Panc1 (cell line): ENCODE results near the gene ZBTB18. TPM values are rescaled to one million over a fixed set of nuclear protein-coding genes. Genes with fewer than 3 reads are reported as not detected.

Experiments used
- ATAC-seq: fragments of 200-7000 bp; cut with Tn5 transposase; 2 replicates; pipeline ENCODE4 v1.9.1; 2020; ENCODE audit warnings: mild to moderate bottlenecking, moderate library complexity
- BruUV-seq: library from RNA; stranded (reverse); fragments of 400-500 nt; replicated peaks from 2 replicates; lab custom pipeline; 2021; lab: Mats Ljungman, UMichigan
- CTCF ChIA-PET: fragments of 300-600 bp; sonication (Branson Sonifier 250); formaldehyde crosslinking; loops from one replicate; lab custom pipeline; 2022; ENCODE audit warnings: antibody characterized with exemption; lab: Charles Lee
- POLR2A ChIA-PET: fragments of 300-600 bp; sonication (Branson Sonifier 250); formaldehyde crosslinking; loops from one replicate; lab custom pipeline; 2022; ENCODE audit warnings: antibody characterized with exemption; lab: Charles Lee
- DNase-seq: peaks from one replicate; pipeline ENCODE4 v3.0.0-alpha.2; 2010; ENCODE audit warnings: low read depth, low spot score
- H3K27ac ChIP-seq: 2 replicates; pipeline ENCODE4 v1.5.1; 2011; ENCODE audit warnings: mild to moderate bottlenecking, low read length, inconsistent platforms
- H3K27me3 ChIP-seq: fragments of 200-500 bp; sonication (Bioruptor generic); 2 replicates; pipeline ENCODE4 v1.6.0; 2014; ENCODE audit warnings: low read length, inconsistent platforms; ENCODE audit not compliant: control insufficient read depth, insufficient read depth
- H3K36me3 ChIP-seq: fragments of 200-500 bp; sonication (Bioruptor generic); 2 replicates; pipeline ENCODE4 v1.5.1; 2014; ENCODE audit warnings: inconsistent platforms, mild to moderate bottlenecking, low read length, moderate library complexity; ENCODE audit not compliant: control insufficient read depth, insufficient read depth
- H3K4me1 ChIP-seq: 2 replicates; pipeline ENCODE4 v1.5.1; 2011; ENCODE audit warnings: inconsistent platforms, mild to moderate bottlenecking, low read length, moderate library complexity; ENCODE audit not compliant: control insufficient read depth, insufficient read depth
- H3K4me3 ChIP-seq, 2 experiments: 2 replicates each; pipeline ENCODE4 v1.5.1; 2011 to 2012; ENCODE audit warnings: low read depth in 2 of 2, low read length in 2 of 2, mild to moderate bottlenecking in 2 of 2, inconsistent platforms in 1 of 2, moderate library complexity in 1 of 2
- H3K9me3 ChIP-seq: fragments of 200-500 bp; sonication (Bioruptor generic); 2 replicates; pipeline ENCODE4 v1.5.1; 2014; ENCODE audit warnings: low read depth, mild to moderate bottlenecking, inconsistent platforms, low read length, moderate library complexity; ENCODE audit not compliant: control insufficient read depth, insufficient read depth
- CTCF ChIP-seq: fragments of 450-650 bp; IDR thresholded peaks from 2 replicates; pipeline ENCODE4 v1.5.1; 2017; ENCODE audit warnings: mild to moderate bottlenecking
- POLR2AphosphoS5 ChIP-seq: IDR thresholded peaks from 2 replicates; pipeline ENCODE4 v1.6.1; 2012; ENCODE audit warnings: mild to moderate bottlenecking, low read depth, low read length, moderate library complexity
- REST ChIP-seq, 2 experiments: IDR thresholded peaks; 2 replicates each; pipeline ENCODE4 v1.6.1; 2011 to 2012; ENCODE audit warnings: low read depth in 2 of 2, control low read depth in 1 of 2, low read length in 1 of 2, mild to moderate bottlenecking in 1 of 2, moderate library complexity in 1 of 2; ENCODE audit not compliant: insufficient read depth in 1 of 2
- SIN3A ChIP-seq: IDR thresholded peaks from 2 replicates; pipeline ENCODE4 v1.6.1; 2012; ENCODE audit warnings: low read depth, mild to moderate bottlenecking, low read length, moderate library complexity, borderline replicate concordance; ENCODE audit not compliant: insufficient read depth
- TCF7L2 ChIP-seq: IDR thresholded peaks from 2 replicates; pipeline ENCODE4 v1.6.1; 2011; ENCODE audit warnings: mild to moderate bottlenecking, low read depth, low read length, inconsistent platforms
- in situ Hi-C: cut with HindIII; loops from 2 replicates; pipeline ENCODE4 v1.10.0; 2016; ENCODE audit warnings: low sequenced_read_pairs, low pct_unique_long_range_greater_than_20kb
- intact Hi-C: fragments of 100-400 bp; cut with micrococcal nuclease; formaldehyde crosslinking; loops from one replicate; pipeline ENCODE4 v1.10.0; 2022; ENCODE audit not compliant: unreplicated experiment
- total RNA-seq: library from RNA; stranded (reverse); gene quantifications from one replicate; pipeline ENCODE4 v1.2.1, GENCODE V29; 2021; ENCODE audit not compliant: unreplicated experiment

Gene ZBTB18
- total RNA-seq, 1 experiment from 2014 or later, result 9.9 TPM

DNA sequence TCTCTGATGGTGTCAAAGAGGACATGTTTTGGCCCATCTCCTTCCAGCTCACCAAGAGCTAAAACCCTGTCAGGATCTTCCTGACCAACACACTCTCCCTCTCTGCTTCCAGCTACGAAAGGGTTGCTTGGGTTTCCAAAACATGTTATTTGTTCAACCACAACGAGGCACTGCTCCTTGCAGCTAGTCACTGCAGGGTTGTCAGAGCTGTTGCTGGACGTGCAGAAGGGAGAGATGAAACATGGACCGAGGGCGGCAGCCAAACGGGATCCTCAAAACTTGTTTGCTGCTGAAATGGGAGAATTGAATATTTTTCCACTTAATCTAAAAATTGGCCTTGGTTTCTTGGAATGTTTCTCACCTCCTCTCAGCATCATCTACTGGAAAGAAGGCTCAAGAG is 12.4 kb downstream of the ZBTB18 start:
- CTCF ChIA-PET, result no interaction called here
- in situ Hi-C loops, result no loop called here
- POLR2A ChIA-PET, result no interaction called here
- Histone ChIP-seq H3K36me3 (no peaks in the 10 kb centered on the region), H3K4me1 (0 out of 2 replicates have a peak, but pooled peaks cover 2% of the 10 kb centered on the region), H3K27ac (no peak overlapping the region), H3K9me3 (no peaks in the 10 kb centered on the region), H3K27me3 (no peaks in the 10 kb centered on the region; the same call in 1 of the 2 replicates), H3K4me3 (no peak overlapping the region)
- intact Hi-C loops, result no loop called here
- ATAC-seq (no peak), DNase-seq (no peak)
- BruUV-seq, result no TSS peak
- TF ChIP-seq CTCF, result no peak
- TF ChIP-seq SIN3A, result no peak
- TF ChIP-seq TCF7L2, result no peak
- no peak for TF ChIP-seq REST (IDR thresholded peaks at IDR 0.05; ENCODE audit: insufficient read depth in 1 of 2, low read depth in 2 of 2, low read length in 1 of 2)
- no peak for TF ChIP-seq POLR2AphosphoS5

DNA sequence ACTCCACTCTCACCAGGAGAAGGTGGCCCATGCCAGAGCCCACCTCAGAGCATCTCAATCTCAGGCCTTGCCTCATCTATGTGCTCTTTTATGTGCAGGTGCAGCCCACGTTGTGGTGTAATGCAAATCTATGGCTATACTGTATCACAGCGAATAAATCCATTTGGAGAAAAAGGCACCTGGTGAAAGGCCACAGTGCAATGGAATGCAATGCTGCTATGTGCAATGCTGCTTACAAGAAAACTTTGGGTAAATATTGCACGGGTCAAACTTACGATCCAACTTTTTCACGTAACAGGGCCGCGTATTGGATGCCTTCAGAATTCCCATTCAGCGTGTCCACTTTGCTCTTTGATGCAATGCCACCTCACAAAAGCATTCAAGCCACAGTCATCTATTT is 13.5 kb downstream of the ZBTB18 start:
- Histone ChIP-seq H3K9me3 (no peaks in the 10 kb centered on the region), H3K27ac (no peak overlapping the region), H3K27me3 (no peaks in the 10 kb centered on the region; the same call in 1 of the 2 replicates), H3K4me3 (no peak overlapping the region), H3K4me1 (0 out of 2 replicates have a peak, but pooled peaks cover 2% of the 10 kb centered on the region), H3K36me3 (no peaks in the 10 kb centered on the region)
- intact Hi-C loops, result no loop called here
- in situ Hi-C loops, result no loop called here
- no peak for TF ChIP-seq SIN3A
- TF ChIP-seq REST (IDR thresholded peaks at IDR 0.05; ENCODE audit: insufficient read depth in 1 of 2, low read depth in 2 of 2, low read length in 1 of 2), result no peak
- TF ChIP-seq POLR2AphosphoS5, result no peak
- no peak for TF ChIP-seq CTCF
- no peak for TF ChIP-seq TCF7L2
- ATAC-seq, result no peak
- DNase-seq, result no peak
- POLR2A ChIA-PET, result no interaction called here
- CTCF ChIA-PET, result no interaction called here
- BruUV-seq, result no TSS peak
